COLO829 (cell line): ENCODE data around the gene FAM53B.

Source experiments
- DNase-seq: peaks from one replicate; pipeline ENCODE4 v3.0.0; 2012; ENCODE audit warnings: low spot score

Gene FAM53B

DNA sequence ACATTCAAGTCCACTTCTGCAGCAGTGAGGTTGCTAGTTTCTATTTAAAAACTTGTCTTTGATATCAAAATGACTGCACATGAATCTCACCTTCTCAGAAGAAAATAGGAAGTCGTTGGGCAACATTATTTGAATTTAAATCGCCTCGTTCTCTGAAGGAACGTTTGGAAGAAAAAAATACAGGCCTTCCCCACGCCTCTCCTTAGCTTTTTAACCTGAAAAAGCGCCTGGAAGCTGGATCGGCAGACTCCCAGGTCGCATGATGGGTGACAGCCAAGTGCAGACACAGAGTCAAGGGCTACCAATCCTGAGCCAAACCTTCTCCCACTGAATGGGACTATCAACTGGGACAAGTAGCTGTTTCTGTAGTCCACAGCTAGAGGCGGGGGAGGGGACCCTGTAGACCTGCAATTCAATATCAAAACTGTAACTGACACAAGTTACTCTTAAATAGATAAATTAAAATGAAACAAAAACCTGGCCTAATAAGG is 2.2 kb downstream of the FAM53B start:
- no peak for DNase-seq

- DNase-seq, result peak; percentile 70
Measured at GRCh38 chr10:124741281-124741921, 2.8 kb downstream of the FAM53B start.

DNA sequence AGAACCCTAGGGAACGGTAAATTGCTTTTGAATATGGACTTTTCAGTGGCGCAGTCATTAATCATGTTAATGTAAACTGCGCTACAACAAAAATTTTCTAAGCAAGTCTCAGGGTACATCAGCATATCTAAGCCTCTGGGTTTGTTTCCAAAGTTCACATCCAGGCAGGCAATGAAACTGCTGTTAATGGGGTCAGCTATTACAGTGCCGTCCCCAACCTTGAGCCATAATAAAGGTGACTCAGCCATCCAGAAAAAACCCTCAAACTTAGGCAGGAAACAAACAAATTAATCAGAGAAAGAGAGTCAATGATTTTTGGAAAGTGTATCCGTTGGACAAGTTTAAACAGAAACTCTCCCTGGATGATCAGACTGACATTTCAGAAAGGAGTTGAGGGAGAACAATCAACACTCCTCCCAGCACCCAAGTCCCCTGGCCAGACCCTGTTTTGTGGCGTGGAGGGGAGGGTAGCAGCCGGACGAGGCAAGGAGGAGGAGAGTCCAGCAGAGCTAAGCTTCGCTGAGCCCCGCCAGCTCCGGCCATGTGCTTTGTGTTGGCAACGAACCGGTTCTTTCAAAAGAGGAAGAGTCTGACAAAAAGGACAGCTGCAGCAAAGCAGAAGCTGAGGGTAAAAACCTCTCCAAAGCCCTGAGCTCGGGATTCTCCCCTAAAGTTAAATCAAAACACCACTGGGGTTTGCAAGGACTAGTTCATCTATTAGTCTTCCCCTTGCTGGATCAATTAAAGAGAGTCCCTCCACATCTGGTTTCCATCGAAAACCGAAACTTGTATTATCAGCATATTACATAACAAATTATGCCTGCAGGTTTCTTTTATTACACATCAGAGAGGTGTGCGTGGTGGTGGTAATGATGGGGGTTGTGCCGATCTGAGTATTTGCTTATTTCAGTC is 3.6 kb downstream of the FAM53B start:
- DNase-seq, result no peak

DNA sequence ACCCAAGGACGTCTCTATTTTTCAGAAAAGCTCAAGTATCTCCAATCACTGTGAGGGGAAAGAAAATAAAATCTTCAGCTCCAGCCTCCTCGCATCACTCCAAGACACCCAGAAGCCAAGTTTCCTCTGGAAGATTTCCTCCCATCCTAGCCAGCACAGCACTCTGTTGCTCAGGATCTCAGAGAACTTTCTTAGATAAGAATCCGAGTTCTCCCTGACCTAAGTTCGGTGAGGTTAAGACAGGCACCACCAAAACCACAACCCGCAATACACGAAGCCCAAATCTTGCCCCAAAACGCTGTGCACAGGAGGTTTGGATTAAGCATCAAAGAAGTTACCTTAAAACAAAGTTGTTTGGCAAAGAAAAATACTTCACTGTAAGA is 4.2 kb downstream of the FAM53B start:
- DNase-seq, result no peak

DNA sequence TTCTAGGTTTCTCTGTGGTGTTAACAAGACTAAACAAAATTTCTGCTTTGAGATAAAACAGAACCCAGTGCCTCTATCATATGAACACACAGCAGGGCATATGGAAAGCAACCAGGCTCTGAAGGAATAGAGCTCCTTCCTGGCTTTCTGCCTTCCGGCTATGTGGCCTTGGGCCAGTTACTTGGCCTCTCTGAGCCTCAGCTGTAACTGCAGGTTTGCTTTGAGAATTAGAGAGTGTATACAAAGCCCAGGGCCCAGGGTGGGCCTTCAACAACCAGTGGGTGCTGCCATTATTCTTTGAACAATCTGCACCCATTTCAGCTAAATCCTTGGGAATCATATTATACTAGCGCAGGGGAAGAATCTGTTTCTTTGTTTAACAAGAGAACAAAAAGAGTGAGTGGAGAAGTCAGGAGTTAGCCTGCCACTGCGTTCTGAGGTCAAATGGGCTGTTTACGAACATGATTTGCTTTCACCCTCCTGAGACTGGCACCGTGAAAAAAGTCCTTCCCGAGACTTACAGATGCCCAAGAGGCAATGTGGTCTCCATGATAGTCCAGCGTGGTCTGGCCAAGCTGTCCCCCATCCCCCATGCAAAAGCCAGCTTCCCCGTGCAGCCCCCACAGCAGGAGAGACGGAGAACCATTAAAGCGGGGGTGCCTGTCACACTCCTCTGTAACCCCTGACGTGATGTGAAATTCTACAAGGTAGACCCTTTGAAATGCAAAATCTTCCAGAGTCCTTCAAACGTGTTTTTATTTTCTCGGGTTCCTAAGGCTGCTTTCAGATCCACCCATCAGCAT is 4.9 kb downstream of the FAM53B start:
- no peak for DNase-seq

- DNase-seq, result no peak
Measured at GRCh38 chr10:124738441-124738840, 5.7 kb downstream of the FAM53B start.

DNA sequence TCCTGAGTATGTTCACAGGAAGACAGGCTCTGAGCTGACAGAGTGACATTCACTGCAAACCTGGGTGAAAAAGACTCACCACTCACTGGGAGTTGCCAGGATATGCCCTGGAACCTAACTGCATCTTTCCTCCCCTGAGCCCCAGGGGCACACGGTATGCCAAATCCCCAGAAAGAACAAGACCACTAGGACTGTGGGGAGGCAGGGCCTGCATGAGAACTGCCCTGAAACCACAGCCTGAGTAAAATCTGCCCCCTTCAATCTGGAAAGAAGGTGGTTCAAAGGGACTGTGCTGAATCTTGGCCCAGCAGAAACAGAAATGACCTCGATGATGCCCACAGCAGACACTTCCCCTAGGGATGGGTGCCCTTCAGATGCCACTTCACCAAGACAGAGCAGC is 6.5 kb downstream of the FAM53B start:
- DNase-seq, result no peak

DNA sequence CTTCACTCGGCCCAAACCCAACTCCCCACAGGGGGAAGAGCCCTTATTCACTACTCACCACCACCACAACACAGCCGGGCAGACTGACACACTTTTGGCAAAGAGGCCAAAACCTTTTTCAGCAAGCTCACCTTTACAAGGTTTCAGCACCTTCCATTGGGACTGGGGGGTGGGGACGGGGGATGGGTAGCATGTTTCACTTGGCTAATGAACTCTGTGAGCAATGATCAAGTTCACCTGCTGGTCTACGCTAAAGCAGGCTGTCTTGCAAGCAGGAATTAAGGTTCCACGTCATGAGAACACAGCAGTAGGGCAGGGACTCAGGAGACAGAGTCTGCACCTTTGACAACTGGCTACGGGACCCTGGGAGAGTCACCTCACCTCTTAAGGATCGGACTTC is 7.0 kb downstream of the FAM53B start:
- no peak for DNase-seq

DNA sequence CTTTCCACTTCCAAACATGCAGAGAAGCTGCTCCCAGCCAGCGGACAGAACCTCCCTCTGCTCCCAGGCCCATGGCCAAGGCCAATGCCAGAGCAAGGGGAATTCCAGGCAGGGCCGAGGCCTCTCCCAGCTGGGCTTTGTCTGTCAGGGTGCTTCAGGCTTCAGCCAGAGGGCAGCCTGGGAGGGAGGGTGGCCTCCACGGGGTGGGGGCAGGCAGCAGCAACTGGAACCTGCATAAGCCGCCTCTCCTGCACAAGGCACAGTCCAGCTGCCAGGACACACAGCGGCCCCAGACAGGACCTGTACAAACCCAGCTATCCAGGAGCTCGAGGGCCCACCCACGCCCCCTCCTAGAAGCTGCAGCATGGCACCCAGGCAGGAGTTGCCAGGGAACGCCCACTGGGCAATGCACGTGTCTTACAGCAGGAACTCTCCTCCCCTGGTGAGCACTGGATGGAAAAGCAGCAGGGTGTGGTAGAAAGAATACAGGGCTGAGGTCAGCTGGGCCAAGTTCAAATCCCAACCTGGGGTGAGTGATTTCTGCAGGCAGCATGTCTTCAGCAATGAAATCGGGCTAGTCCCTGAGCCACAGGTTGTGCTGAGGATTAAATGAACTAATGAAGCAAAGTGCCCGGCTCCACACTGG is 7.6 kb downstream of the FAM53B start:
- no peak for DNase-seq

DNA sequence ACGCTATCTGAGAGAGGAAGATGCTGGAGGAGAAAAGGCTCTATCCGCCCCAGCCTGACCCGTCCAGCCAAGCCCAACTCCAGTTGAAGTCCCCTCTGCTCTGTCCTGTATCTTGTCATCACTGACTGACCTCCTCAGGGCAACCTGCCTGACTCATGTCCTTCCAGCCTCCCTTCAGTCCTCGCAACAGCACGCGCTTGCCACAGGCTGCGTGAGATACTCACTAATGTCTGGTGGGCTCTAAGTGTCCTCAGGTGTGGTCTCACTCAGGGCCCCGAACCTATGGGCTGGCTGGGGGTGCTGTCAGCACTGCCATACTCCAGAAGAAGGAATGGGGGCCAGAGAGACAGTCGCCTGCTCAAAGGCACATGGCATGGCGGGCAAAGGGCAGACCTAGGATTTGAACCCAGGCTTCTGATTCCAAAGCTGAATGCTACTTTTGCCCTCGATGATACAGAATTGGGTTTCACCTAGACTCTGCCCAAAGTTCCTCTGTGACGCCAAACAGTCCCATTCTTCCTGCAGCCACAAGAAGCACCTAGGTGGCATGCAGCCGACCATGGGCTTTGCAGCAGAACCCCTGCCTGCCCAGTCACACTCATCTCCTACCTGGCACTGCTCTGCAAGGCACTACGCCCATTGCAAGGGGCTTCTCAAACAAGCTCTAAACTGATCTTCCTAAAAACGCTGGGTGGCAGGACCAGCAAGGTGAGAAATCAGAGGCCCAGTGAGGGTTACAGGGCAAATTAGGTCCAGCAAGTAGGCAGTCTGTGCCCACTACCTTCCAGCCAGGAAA is 8.5 kb downstream of the FAM53B start:
- no peak for DNase-seq

GRCh38 chr10:124734311-124735166 is 9.6 kb downstream of the FAM53B start:
- no peak for DNase-seq

DNA sequence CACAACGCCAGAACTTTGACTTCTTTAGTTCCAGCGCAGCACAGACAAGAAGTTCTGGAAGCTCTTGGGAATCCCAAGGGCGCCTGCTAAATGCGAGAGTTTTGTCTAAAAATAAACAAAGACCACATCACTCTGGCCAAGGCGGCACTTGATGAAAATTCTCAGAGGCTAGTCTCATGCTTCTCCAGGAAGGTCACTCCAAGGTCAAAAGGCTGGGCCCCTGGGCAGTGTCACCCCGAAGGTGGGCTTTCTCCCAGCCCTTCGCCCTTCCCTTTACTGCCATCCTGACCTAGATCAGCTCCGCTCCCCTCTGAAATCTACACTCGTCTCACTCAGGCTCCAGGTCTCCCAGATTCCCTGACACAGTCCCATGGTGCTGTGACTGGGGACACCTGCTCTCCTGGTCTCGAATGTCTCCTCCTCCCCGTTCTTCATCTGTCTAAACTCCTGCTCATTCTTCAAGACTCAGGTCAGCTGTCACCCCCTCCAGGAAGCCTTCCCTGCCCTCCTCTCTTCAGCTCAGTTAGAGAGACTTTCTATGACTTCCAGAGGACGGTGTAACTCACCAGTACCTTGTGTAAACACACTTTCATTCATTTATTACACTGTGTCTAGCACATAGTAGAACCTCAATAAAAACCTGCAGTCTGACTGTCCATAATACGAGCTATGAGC is 10.5 kb downstream of the FAM53B start:
- no peak for DNase-seq

GRCh38 chr10:124732931-124733570 is 11.1 kb downstream of the FAM53B start:
- no peak for DNase-seq

DNA sequence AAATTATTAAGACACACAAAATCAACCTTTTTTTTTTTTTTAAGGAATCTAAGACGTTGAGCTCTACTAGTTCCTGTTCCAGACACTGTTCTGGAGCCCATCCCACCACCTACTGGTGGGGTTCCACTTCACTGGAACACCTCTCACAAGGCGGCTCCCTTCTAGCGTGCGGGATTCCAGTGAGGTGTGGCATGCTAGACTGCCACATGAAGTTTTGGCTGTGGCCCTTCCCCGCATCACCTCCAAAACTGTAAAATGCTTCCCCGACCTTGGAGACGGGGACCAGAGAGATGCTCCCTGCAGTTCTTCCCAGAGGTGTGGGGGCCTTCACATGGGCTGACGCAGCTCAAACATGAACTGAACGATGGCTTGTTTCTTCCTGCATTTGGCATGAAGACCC is 12.6 kb downstream of the FAM53B start:
- DNase-seq, result no peak

GRCh38 chr10:124730790-124731189 is 13.4 kb downstream of the FAM53B start:
- DNase-seq, result no peak

- no peak for DNase-seq
Measured at GRCh38 chr10:124728830-124729661, 15.1 kb downstream of the FAM53B start.

- DNase-seq, result no peak
Measured at GRCh38 chr10:124728071-124728829, 15.9 kb downstream of the FAM53B start.
